Measurements from ENCODE around the gene RRAGD. TPM values are rescaled to one million over a fixed set of nuclear protein-coding genes. Genes with fewer than 3 reads are reported as not detected.
A peak's percentile ranks its signal among the peaks of the same experiment; 100 is the strongest.

The RRAGD gene
- polyA plus RNA-seq, 3 donors: 5.0 to 7.9 (median 7.4) TPM

DNA sequence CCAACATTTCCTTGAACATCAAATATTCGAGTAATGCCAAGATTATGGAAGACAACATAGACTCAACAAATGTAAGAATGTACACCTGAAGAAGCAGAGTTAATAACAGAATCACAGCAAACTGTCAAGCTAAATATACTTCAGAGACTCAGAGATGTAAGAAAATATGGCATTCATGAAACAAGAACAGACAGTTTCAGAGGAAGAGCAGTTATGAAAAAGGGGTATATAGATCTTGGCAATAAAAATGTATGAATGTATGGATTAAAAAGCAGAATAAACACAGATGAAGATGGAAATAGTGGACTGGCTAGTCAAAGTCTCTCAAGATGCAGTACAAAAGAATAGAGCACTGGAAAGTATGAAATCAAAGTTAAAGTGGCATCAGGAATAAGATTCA is 18.4 kb downstream of the RRAGD start:
- no peak overlapping the region for H3K9ac ChIP-seq (ENCODE audit: insufficient read depth, low read length, poor library complexity, severe bottlenecking)
- peaks cover 80% of the 10 kb centered on the region for H3K79me2 ChIP-seq (ENCODE audit: insufficient read depth, low read length)
- H3K4me3 ChIP-seq (replicated peaks in 1 of 3; ENCODE audit: low read depth in 2 of 3, low read length in 3 of 3): no peak overlapping the region
- H4K20me1 ChIP-seq (ENCODE audit: insufficient read depth, low read length): no peaks in the 10 kb centered on the region
- no peaks in the 10 kb centered on the region for H3K36me3 ChIP-seq (replicated peaks in 1 of 2; ENCODE audit: control insufficient read depth in 1 of 2, insufficient read depth in 2 of 2, low read length in 2 of 2)
- Mint-ChIP-seq H3K4me3 (no peak overlapping the region), H3K27me3 (ENCODE audit: low read depth in 3 of 3) (no peaks in the 10 kb centered on the region), H3K36me3 (peaks cover 0 to 3% of the 10 kb centered on the region in 2 donors), H3K4me1 (peaks cover 18% of the 10 kb centered on the region), H3K27ac (no peak overlapping the region), H3K9me3 (peaks cover 3 to 5% (median 5%) of the 10 kb centered on the region in 7 donors)
- H3K9me3 ChIP-seq (replicated peaks in 1 of 2; ENCODE audit: control insufficient read depth in 1 of 2, insufficient read depth in 1 of 2, low read length in 2 of 2): no peaks in the 10 kb centered on the region
- intact Hi-C loops (cut with micrococcal nuclease): no loop called here
- H3K27me3 ChIP-seq (ENCODE audit: control insufficient read depth in 2 of 2, insufficient read depth in 2 of 2, low read length in 2 of 2): no peaks in the 10 kb centered on the region
- H3K4me1 ChIP-seq (ENCODE audit: control insufficient read depth in 1 of 2, insufficient read depth in 2 of 2, low read length in 2 of 2): peaks cover 0 to 4% of the 10 kb centered on the region in 2 donors
- TF ChIP-seq, protein P1, sequence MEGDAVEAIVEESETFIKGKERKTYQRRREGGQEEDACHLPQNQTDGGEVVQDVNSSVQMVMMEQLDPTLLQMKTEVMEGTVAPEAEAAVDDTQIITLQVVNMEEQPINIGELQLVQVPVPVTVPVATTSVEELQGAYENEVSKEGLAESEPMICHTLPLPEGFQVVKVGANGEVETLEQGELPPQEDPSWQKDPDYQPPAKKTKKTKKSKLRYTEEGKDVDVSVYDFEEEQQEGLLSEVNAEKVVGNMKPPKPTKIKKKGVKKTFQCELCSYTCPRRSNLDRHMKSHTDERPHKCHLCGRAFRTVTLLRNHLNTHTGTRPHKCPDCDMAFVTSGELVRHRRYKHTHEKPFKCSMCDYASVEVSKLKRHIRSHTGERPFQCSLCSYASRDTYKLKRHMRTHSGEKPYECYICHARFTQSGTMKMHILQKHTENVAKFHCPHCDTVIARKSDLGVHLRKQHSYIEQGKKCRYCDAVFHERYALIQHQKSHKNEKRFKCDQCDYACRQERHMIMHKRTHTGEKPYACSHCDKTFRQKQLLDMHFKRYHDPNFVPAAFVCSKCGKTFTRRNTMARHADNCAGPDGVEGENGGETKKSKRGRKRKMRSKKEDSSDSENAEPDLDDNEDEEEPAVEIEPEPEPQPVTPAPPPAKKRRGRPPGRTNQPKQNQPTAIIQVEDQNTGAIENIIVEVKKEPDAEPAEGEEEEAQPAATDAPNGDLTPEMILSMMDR (IDR thresholded peaks at IDR 0.05): no peak
- H2AFZ ChIP-seq (ENCODE audit: insufficient read depth, low read depth, low read length, poor library complexity, severe bottlenecking): no peak overlapping the region
- DNase-seq: no peak
- H3K4me2 ChIP-seq (replicated peaks; ENCODE audit: extremely low read depth, low read length, poor library complexity, severe bottlenecking): no peak overlapping the region
- no peak overlapping the region for H3K27ac ChIP-seq (ENCODE audit: low read depth in 1 of 2, low read length in 2 of 2)
- no CpG with 5 or more reads among the region's 1 CpG for WGBS (ENCODE audit: insufficient coverage)

DNA sequence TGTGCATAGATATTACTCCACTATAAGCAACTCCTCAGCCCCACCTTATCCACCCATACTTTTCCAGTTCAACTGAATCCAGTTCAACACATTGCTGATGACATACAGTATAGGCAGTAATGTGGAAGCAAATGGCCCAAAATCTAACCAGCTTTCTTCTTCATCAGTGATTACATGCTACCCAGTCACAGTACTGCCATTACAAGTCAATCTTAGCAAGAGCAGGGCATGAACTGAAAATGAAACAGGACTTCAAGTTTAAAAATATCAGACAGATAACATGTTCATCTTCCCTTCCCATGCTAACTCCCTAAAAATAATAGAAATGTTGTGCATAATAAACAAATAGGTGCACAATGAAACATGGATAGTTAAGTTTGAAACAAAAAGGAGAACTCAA is 19.2 kb downstream of the RRAGD start:
- Histone ChIP-seq H3K36me3 (replicated peaks in 1 of 2; ENCODE audit: control insufficient read depth in 1 of 2, insufficient read depth in 2 of 2, low read length in 2 of 2) (no peaks in the 10 kb centered on the region), H3K9me3 (replicated peaks in 1 of 2; ENCODE audit: control insufficient read depth in 1 of 2, insufficient read depth in 1 of 2, low read length in 2 of 2) (no peaks in the 10 kb centered on the region), H3K9ac (ENCODE audit: insufficient read depth, low read length, poor library complexity, severe bottlenecking) (no peak overlapping the region), H3K79me2 (ENCODE audit: insufficient read depth, low read length) (peaks cover 81% of the 10 kb centered on the region), H2AFZ (ENCODE audit: insufficient read depth, low read depth, low read length, poor library complexity, severe bottlenecking) (no peak overlapping the region), H3K4me2 (replicated peaks; ENCODE audit: extremely low read depth, low read length, poor library complexity, severe bottlenecking) (no peak overlapping the region), H3K4me1 (ENCODE audit: control insufficient read depth in 1 of 2, insufficient read depth in 2 of 2, low read length in 2 of 2) (peaks cover 0 to 4% of the 10 kb centered on the region in 2 donors), H3K4me3 (replicated peaks in 1 of 3; ENCODE audit: low read depth in 2 of 3, low read length in 3 of 3) (no peak overlapping the region), H3K27me3 (ENCODE audit: control insufficient read depth in 2 of 2, insufficient read depth in 2 of 2, low read length in 2 of 2) (no peaks in the 10 kb centered on the region), H4K20me1 (ENCODE audit: insufficient read depth, low read length) (no peaks in the 10 kb centered on the region), H3K27ac (ENCODE audit: low read depth in 1 of 2, low read length in 2 of 2) (peak overlapping the region in 1 of 2 donors; percentile 7)
- intact Hi-C loops (cut with micrococcal nuclease): no loop called here
- no peak for DNase-seq
- no peaks in the 10 kb centered on the region for H3K27me3 Mint-ChIP-seq (ENCODE audit: low read depth in 3 of 3)
- H3K4me1 Mint-ChIP-seq: peaks cover 15% of the 10 kb centered on the region
- TF ChIP-seq, protein P1 (IDR thresholded peaks at IDR 0.05): no peak
- H3K9me3 Mint-ChIP-seq: peaks cover 3 to 5% (median 4%) of the 10 kb centered on the region in 7 donors
- H3K36me3 Mint-ChIP-seq: peaks cover 0 to 3% of the 10 kb centered on the region in 2 donors
- H3K4me3 Mint-ChIP-seq: no peak overlapping the region
- H3K27ac Mint-ChIP-seq: peak overlapping the region in 1 of 7 donors; percentile 27

Data from CD14-positive monocyte (primary cell).